ENCODE results near the gene TMX1. TPM values are rescaled to one million over a fixed set of nuclear protein-coding genes. Genes with fewer than 3 reads are reported as not detected.

TMX1 gene
- total RNA-seq, 2 donors from 2014 or later: 38.9 to 40.1 TPM

- intact Hi-C loops (cut with DNase I): no loop called here
- Histone ChIP-seq H3K9me3 (no peaks in the 10 kb centered on the region), H3K4me1 (no peaks in the 10 kb centered on the region), H3K9ac (ENCODE audit: low read depth in 2 of 2, low read length in 2 of 2) (no peak overlapping the region), H3K36me3 (no peaks in the 10 kb centered on the region), H3K27ac (no peak overlapping the region), H3K4me3 (no peak overlapping the region), H3K27me3 (no peaks in the 10 kb centered on the region)
- TF ChIP-seq CTCF (IDR thresholded peaks at IDR 0.05): no peak
- no peak for DNase-seq
Observed at GRCh38 chr14:51258280-51258679, 18.2 kb downstream of the TMX1 start.

GRCh38 chr14:51258788-51259187 lies 18.7 kb downstream of the TMX1 start:
- Histone ChIP-seq H3K36me3 (no peaks in the 10 kb centered on the region), H3K9ac (ENCODE audit: low read depth in 2 of 2, low read length in 2 of 2) (no peak overlapping the region), H3K4me1 (no peaks in the 10 kb centered on the region), H3K27ac (no peak overlapping the region), H3K9me3 (no peaks in the 10 kb centered on the region), H3K27me3 (no peaks in the 10 kb centered on the region), H3K4me3 (no peak overlapping the region)
- intact Hi-C loops (cut with DNase I): no loop called here
- no peak for DNase-seq
- no peak for TF ChIP-seq CTCF (IDR thresholded peaks at IDR 0.05)

- TF ChIP-seq CTCF (IDR thresholded peaks at IDR 0.05): no peak
- Histone ChIP-seq H3K9ac (ENCODE audit: low read depth in 2 of 2, low read length in 2 of 2) (no peak overlapping the region), H3K27ac (no peak overlapping the region), H3K4me3 (no peak overlapping the region), H3K27me3 (no peaks in the 10 kb centered on the region), H3K9me3 (no peaks in the 10 kb centered on the region), H3K4me1 (no peaks in the 10 kb centered on the region), H3K36me3 (no peaks in the 10 kb centered on the region)
- DNase-seq: no peak
- intact Hi-C loops (cut with DNase I): no loop called here
Observed at GRCh38 chr14:51260225-51260624, 20.2 kb downstream of the TMX1 start.

GRCh38 chr14:51261151-51261550 lies 21.1 kb downstream of the TMX1 start:
- Histone ChIP-seq H3K4me1 (no peaks in the 10 kb centered on the region), H3K9me3 (no peaks in the 10 kb centered on the region), H3K27ac (no peak overlapping the region), H3K9ac (ENCODE audit: low read depth in 2 of 2, low read length in 2 of 2) (no peak overlapping the region), H3K4me3 (no peak overlapping the region), H3K36me3 (no peaks in the 10 kb centered on the region), H3K27me3 (no peaks in the 10 kb centered on the region)
- no peak for DNase-seq
- no peak for TF ChIP-seq CTCF (IDR thresholded peaks at IDR 0.05)
- intact Hi-C loops (cut with DNase I): no loop called here

- no peak overlapping the region for H3K9ac ChIP-seq (ENCODE audit: low read depth in 2 of 2, low read length in 2 of 2)
- no peak overlapping the region for H3K27ac ChIP-seq
- no peak for DNase-seq
- intact Hi-C loops (cut with DNase I): no loop called here
- H3K36me3 ChIP-seq: no peaks in the 10 kb centered on the region
- H3K9me3 ChIP-seq: no peaks in the 10 kb centered on the region
- no peaks in the 10 kb centered on the region for H3K4me1 ChIP-seq
- no peak for TF ChIP-seq CTCF (IDR thresholded peaks at IDR 0.05)
- H3K4me3 ChIP-seq: no peak overlapping the region
- no peaks in the 10 kb centered on the region for H3K27me3 ChIP-seq
Observed at GRCh38 chr14:51262868-51263267, 22.8 kb downstream of the TMX1 start.

GRCh38 chr14:51269634-51270033 lies 29.6 kb downstream of the TMX1 start:
- Histone ChIP-seq H3K9ac (ENCODE audit: low read depth in 2 of 2, low read length in 2 of 2) (no peak overlapping the region), H3K4me1 (no peaks in the 10 kb centered on the region), H3K36me3 (no peaks in the 10 kb centered on the region), H3K9me3 (no peaks in the 10 kb centered on the region), H3K27me3 (no peaks in the 10 kb centered on the region), H3K27ac (no peak overlapping the region), H3K4me3 (no peak overlapping the region)
- intact Hi-C loops (cut with DNase I): no loop called here
- DNase-seq: no peak
- TF ChIP-seq CTCF (IDR thresholded peaks at IDR 0.05): no peak
